Stimulated activated CD4-positive, alpha-beta T cell treated with anti-CD3 and anti-CD28 coated beads, TNF-alpha, amount 100 ng/mL, for 24 hours (primary cell): ENCODE measurements around the gene TEX2.
"Not testable (repeated sequence)": the region's sequence is repeated elsewhere in the genome, so short reads cannot be mapped to it uniquely, and the experiment has no call there.

ENCODE experiments used
- DNase-seq, 3 experiments: peaks; one replicate each; pipeline ENCODE4 v3.0.0-alpha.2; 2020; ENCODE audit warnings: low read depth in 3 of 3

Gene TEX2

GRCh38 chr17:64213995-64214811 is 48.9 kb downstream of the TEX2 start:
- no peak for DNase-seq

GRCh38 chr17:64212122-64212521 is 50.9 kb downstream of the TEX2 start:
- no peak for DNase-seq

DNA sequence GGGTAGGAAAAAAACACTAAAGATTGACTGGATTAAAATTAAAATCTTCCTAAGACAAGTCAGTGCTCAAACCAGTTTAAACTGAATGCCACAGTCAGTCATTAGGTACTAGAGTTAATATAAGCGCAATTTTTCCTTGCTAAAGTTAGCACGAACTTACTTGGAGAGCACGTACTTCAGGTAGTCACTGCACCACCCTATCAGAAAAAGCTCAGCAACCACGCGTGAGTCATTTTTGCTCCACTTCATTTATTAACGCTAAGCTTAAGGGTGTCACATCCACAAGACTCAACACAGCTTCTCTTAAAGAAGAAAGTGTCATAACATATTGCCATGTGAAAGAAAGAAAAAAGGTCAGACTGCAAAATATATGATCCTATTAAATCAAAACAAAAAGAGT is 53.1 kb downstream of the TEX2 start:
- DNase-seq: no peak

DNA sequence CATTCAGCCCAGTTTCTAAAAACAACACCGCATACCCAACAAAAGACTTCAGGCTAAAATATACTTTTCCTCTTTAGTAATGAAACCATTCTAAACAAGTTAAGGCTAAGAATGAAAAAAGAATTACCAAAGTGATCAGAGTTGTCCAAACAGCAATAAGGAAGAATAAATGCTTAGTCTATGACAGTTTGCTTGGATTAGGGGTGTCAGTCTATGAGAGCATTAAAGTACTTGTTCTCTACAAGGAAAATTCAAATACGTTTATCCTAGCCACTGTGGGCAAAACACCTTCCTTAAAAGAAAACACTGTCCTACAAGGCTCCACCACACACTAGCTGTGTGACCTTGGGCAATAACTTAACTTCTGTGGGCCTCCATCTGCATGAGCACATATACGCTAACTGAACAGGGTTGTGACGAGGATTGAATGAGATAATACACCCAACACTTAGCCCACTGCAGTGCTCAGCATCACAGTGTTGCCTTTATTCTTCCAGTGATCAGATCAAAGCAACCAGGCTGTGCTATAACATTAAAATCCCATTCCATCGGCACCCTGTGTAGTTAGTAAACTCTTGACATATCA is 53.6 kb downstream of the TEX2 start:
- no peak for DNase-seq

- not testable (repeated sequence) for DNase-seq
Observed at GRCh38 chr17:64208656-64209055, 54.4 kb downstream of the TEX2 start.

DNA sequence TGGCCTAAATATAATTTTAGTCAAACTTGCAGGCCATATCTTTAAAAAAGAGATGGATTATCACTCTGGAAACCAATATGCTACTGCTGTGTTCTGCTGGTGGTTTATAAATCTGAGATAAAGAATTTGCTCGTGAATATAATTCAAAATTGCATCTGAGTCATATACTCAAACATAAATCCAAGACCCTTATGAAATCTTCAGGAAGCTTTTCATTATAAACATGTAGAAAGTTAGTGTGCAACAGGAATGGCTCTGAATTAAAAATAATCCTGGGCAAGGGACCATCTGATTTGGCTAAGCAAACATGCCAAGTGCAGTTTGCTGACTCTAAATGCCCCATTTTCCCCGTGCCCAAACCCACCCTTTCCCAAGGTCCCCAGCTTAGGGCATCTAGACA is 57.3 kb downstream of the TEX2 start:
- no peak for DNase-seq

DNA sequence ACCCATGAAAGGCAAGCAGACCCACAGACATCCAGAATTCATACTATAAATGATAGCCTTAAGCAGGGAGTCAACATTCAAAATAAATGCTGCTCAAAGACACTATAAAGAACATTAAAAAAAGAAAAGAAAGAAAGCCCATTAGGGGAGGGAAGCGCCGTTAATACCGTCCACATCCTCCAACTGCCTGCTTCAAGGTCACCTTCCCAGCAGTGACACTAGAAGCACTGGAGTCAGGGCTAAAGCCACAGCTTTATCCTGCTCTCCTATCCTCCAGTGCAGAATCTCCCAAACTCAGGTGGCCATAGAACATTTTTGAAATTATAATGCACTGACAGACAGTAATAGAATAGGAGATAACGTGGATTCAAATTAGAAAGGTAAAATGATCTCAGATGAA is 59.4 kb downstream of the TEX2 start:
- DNase-seq: no peak

DNA sequence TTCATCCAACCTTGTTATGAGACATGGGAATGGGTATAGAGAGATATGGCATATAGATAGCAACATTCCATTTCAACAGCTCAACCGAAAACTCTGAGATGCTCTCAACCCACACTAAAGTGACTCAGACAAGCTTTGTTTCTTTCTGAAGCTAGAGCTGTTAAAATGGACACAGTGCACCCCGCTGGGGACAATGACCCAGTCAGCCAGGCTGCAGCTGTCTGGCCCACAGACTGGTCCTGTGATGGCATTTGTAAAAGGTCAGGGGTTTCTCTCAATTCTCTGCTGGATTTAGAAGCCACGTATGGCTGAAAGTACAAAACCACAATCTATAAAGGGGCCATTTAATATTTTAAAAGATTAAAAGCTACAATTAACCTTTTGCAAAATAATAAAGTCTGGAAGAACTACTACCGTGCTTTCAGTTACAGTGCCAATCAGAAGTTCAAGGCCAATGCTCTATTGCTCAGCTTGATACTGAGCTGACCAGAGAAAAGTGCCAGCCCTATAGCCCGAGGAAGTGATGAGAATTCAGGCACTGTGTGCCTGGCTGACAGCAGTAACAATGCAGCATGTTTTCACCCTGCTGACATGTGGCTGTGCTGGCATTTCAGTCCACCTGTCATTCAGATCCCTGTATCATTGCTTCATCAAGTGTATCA is 60.2 kb downstream of the TEX2 start:
- DNase-seq: peak in 1 of 3 experiments; percentile 7

GRCh38 chr17:64200080-64201032 is 62.7 kb downstream of the TEX2 start:
- DNase-seq: peak in 1 of 3 experiments; percentile 12

DNA sequence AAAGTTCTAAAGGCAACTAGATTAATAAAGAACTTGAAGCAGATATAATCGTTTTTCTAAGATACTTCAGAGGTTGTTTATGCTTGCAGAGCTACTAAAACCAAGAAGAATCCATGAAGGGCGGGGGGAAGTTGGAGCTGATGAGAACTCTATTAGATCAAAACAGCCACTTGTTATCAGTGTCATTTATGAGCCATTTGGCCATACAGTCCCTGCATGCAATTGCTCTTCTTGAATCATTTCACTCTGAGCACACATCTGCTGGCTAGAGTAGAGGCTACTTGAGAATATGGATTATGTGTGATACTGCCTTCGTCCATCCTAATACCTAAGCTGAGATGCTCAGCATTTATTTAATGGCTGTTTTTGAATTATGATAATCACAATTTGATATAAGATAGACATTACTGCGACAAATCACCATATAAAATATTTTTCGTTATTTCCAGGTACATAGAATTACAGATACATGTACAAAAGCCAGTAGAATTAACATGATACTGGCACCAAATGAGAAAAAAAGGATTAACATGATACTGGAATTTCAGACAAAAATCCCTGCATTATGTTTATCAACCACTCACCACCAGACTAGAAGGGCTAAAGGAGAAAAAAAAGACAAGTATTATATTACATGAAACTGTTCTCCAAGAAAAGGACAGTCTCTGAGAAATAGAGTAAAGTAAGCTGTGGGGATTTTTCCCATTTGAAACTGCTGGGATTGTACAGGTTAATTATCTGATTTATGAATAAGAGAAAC is 64.5 kb downstream of the TEX2 start:
- no peak for DNase-seq

GRCh38 chr17:64196601-64197000 is 66.5 kb downstream of the TEX2 start:
- no peak for DNase-seq

DNA sequence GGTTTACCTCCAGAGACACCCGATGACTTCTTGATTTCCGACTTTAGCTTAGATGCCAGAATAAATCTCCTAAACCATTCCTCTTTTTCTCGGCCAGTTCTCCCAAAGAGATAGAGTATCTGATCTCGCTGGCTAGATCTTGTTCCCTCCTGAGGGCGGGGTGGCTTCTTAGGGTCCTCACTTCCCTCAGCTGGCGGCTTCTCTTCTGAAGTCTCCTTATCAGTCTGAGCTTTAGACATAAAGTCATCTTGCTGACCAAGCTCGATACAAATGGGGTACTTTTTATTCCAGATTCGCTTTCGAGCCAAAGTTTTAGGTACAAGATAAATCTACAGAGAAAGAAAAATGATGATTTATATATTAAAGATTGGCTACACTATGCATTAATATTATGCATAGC is 69.5 kb downstream of the TEX2 start:
- DNase-seq: no peak

DNA sequence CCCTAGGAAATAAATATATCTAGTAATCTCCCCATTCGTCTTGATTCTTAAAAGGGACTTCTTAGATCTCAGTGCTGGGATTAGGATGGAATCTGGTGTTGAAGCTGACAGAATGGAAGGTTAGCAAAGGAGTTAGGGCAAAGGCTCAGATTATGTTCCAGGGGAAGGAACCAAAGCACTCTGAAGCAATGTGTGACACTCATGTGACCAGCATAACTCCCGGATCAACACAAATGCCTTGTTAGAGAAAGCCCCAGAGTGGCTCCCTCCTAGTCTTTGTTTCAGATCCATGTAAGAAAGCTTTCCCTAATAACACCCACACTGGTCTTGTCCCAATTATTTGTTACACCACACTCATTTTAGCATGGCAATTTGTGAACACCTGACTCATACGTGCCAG is 70.5 kb downstream of the TEX2 start:
- no peak for DNase-seq

GRCh38 chr17:64190472-64190871 is 72.6 kb downstream of the TEX2 start:
- DNase-seq: no peak

DNA sequence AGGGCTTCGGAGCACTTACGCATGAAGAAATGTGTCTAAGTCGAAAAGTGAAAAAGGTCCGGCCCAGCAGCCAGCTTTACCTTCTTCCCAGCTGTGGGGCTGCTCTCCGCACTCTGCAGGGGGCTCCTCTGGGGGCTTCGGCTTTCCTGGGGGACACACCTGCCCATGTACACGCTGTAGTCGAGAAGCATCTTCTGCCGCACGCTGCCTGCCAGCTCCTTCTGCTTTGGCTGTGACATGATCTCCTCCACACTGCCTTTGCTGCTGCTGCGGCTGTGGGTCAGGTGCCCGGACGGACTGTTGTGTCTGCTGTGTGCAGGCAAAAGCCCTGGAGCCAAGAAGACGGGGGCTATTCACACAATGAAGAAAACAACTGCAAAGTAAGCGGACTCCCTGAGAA is 75.0 kb downstream of the TEX2 start:
- no peak for DNase-seq

DNA sequence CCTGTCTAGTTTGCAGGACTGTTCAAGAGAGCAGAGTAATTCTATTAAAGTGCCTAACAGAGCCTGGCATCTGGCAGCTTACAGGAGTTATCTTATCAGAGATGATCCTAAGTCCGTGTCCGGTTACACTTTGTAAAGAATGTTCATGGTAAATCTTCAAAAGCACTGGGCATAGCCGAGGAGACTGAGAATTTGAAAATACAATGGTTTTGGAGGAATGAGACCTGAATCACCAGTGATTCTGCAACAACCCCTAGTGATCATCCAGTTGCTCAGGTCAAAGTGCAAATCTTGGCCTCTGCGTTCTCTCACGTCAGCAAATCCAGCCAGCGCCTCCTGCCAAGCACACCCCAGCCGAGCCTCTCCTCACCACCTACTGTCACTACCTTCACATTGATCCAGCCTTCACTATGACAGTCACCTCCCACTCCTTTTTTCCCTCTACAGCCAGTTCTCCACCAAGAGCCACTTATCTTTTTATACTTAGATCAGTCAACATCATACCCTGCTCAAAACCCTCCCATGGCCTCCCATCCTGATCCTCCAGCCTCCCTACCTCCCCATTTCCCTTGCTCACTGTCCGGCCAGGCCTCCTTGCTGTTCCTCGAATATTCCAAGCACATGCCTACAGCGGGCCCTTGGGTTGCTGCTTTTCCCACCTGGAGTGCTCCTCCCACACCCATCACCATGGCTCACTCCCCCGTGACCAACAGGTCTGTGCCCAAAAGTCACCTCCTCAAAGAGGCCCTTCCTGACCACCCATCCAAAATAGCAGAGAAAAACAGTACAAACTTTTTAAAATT is 75.8 kb downstream of the TEX2 start:
- no peak for DNase-seq

DNA sequence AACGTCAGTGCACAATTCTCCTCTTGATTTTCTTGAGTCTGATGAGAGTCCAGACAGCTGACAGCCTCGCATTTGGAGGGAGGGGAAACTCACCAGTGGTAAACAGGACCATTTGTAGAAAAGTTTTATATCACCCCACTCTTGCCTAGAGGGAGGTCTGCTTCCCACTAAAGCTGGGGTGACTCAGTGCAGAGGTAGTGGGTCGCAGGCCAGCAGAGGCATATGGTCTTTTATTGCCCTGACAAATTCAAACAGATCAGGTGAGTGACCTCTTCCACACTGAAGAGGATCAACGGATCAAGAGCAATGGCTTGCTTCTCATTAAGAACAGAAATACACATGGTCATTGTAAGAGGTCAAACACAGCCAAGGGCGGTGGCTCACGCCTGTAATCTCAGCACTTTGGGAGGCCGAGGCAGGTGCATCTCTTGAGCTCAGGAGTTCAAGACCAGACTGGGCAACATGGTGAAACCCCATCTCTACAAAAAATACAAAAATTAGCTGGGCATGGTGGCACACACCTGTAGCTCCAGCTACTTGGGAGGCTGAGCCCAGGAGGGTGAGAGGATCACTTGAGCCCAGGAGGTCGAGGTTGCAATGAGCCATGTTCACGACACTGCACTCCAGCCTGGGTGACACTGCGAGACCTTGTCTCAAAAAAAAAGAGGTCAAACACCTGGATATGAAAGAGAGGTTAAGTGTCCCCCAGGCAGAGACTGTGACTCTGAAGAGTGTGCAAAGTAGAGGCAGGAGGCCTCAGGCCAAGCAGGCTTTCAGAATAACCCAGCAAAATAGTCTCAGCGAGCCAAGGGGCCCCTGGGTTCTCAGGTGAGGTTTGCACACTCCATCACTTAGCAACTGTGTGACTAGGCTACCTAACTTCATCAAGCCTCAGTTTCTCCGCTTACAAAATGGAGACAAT is 76.6 kb downstream of the TEX2 start:
- no peak for DNase-seq

DNA sequence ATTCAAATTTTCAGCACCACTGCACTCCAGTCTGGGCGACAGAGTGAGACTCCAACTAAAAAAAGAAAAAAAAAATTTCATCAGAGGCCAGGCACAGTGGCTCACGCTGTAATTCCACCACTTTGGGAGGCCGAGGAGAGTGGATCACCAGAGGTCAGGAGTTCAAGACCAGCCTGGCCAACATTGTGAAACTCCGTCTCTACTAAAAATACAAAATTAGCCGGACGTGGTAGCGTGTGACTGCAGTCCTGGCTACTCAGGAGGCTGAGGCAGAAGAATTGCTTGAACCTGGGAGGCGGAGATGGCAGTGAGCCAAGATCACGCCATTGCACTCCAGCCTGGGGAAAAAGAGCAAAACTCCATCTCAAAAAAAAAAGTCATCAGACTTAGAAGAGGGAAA is 77.5 kb downstream of the TEX2 start:
- not testable (repeated sequence) for DNase-seq

GRCh38 chr17:64185101-64185500 is 78.0 kb downstream of the TEX2 start:
- no peak for DNase-seq
